Transverse colon (tissue), 4 donors: ENCODE measurements around the gene NHLRC4. TPM values are rescaled to one million over a fixed set of nuclear protein-coding genes. Genes with fewer than 3 reads are reported as not detected.
A peak's percentile ranks its signal among the peaks of the same experiment; 100 is the strongest.

Experiments used
- DNase-seq: peaks from one replicate; pipeline ENCODE4 v3.0.0-alpha.2; 2019
- H3K27ac ChIP-seq, 4 donors: fragments of 200-600 bp; sonication (generic); 2 replicates each; pipeline ENCODE4 v1.5.1; 2016 to 2018; ENCODE audit warnings: inconsistent platforms in 4 of 4
- H3K27me3 ChIP-seq: fragments of 200-600 bp; sonication (generic); 2 replicates; pipeline ENCODE4 v1.5.1; 2017; ENCODE audit warnings: inconsistent platforms
- H3K36me3 ChIP-seq, 4 donors: fragments of 200-600 bp; sonication (generic); 2 replicates each; pipeline ENCODE4 v1.5.1; 2017 to 2019; ENCODE audit warnings: inconsistent platforms in 4 of 4
- H3K4me1 ChIP-seq, 4 donors: fragments of 200-600 bp; sonication (generic); 2 replicates each; pipeline ENCODE4 v1.5.1; 2017 to 2020; ENCODE audit warnings: inconsistent platforms in 4 of 4
- H3K4me3 ChIP-seq, 4 donors: fragments of 200-600 bp; sonication (generic); 1 replicate in 1 of 4; 2 replicates in 3 of 4; pipeline versions ENCODE4 v1.5.1 to v1.6.1; 2017 to 2019; ENCODE audit warnings: inconsistent platforms in 4 of 4
- H3K9me3 ChIP-seq, 2 donors: fragments of 200-600 bp; sonication (generic); 2 replicates each; pipeline ENCODE4 v1.5.1; 2017 to 2019; ENCODE audit warnings: inconsistent platforms in 2 of 2
- EP300 ChIP-seq: sonication (generic); formaldehyde crosslinking; IDR thresholded peaks from one replicate; pipeline ENCODE4 v1.6.1; 2017; ENCODE audit warnings: antibody characterized with exemption, low read depth
- POLR2A ChIP-seq: fragments of 450-650 bp; IDR thresholded peaks from one replicate; pipeline ENCODE4 v1.6.1; 2016; ENCODE audit warnings: antibody characterized with exemption, mild to moderate bottlenecking, moderate library complexity
- POLR2AphosphoS5 ChIP-seq, 3 donors: sonication (generic); formaldehyde crosslinking; IDR thresholded peaks; one replicate each; pipeline ENCODE4 v1.6.1; 2016; ENCODE audit warnings: antibody characterized with exemption in 3 of 3
- WGBS, 2 donors: methylation state at CpG; one replicate each; pipeline ENCODE4 v1.1.5; 2018; ENCODE audit warnings: low coverage in 1 of 2; 5-methylcytosine and 5-hydroxymethylcytosine counted together
- in situ Hi-C, 4 donors: fragments of 200-750 bp; cut with MboI; loops; one replicate each; pipeline versions ENCODE4 v1.15.0 to v1.15.1; 2017; ENCODE audit warnings: low sequenced_read_pairs in 3 of 4, low pct_ligation_motif_present in 1 of 4, low pct_unique_long_range_greater_than_20kb in 1 of 4
- intact Hi-C: fragments of 100-400 bp; cut with DNase I; formaldehyde crosslinking; loops from one replicate; pipeline ENCODE4 v1.15.1; 2023; ENCODE audit warnings: low total_unique reads
- total RNA-seq, 4 donors: library from RNA; depleted of rRNA; stranded (reverse); fragments of >200 nt; gene quantifications; one replicate each; pipeline ENCODE4 v1.1.0, GENCODE V29; 2016
- TF ChIP-seq, protein P1 (sequence below), 5 experiments: fragments of 200-600 bp in 3 of 5; fragments of 450-650 bp in 2 of 5; sonication (generic) in 3 of 5; IDR thresholded peaks; 1 replicate in 2 of 5; 2 replicates in 3 of 5; pipeline ENCODE4 v1.5.1; 2016 to 2017; ENCODE audit warnings: antibody characterized with exemption in 5 of 5, inconsistent platforms in 3 of 5, mild to moderate bottlenecking in 2 of 5, moderate library complexity in 1 of 5

Gene NHLRC4
- total RNA-seq, 4 donors from 2014 or later = 0.55 to 0.75 (median 0.64) TPM; not detected in 1

DNA sequence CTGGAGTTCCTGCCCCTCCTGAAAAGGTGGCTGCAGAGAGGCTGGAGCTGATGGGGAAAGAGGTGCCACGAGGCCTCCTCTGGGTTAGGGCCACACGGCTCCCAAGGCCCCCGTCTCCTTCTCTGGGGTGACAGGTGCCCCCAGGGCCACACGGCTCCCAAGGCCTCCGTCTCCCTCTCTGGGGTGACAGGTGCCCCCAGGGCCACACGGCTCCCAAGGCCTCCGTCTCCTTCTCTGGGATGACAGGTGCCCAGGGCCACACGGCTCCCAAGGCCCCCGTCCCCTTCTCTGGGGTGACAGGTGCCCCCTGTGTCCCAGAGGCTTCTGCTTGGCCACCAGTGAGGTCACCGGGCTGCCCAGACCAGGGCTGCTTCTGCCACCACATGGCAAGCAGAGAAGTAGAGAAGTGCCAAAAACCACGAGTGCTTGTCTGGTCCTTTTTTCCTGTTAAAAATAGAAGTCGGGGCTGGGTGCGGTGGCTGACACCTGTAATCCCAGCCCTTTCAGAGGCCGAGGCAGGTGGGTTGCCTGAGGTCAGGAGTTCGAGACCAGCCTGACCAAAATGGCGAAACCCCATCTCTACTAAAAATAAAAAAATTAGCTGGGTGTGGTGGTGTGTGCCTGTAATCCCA, 35.2 kb upstream of the NHLRC4 start:
- in situ Hi-C loops (no loop called here), intact Hi-C loops (no loop called here)
- WGBS, 2 donors = 91% methylated on average over 13 of the region's 16 CpGs; no CpG with 5 or more reads in 1 of the 2 donors
- DNase-seq = no peak
- Histone ChIP-seq H3K27ac (no peak overlapping the region), H3K4me3 (no peak overlapping the region), H3K27me3 (no peaks in the 10 kb centered on the region), H3K9me3 (no peaks in the 10 kb centered on the region), H3K4me1 (peaks cover 25 to 65% (median 58%) of the 10 kb centered on the region in 4 donors), H3K36me3 (no peaks in the 10 kb centered on the region)
- TF ChIP-seq POLR2AphosphoS5 (IDR thresholded peaks at IDR 0.05) (no peak), POLR2A (no peak), EP300 (no peak)
- TF ChIP-seq, protein P1, sequence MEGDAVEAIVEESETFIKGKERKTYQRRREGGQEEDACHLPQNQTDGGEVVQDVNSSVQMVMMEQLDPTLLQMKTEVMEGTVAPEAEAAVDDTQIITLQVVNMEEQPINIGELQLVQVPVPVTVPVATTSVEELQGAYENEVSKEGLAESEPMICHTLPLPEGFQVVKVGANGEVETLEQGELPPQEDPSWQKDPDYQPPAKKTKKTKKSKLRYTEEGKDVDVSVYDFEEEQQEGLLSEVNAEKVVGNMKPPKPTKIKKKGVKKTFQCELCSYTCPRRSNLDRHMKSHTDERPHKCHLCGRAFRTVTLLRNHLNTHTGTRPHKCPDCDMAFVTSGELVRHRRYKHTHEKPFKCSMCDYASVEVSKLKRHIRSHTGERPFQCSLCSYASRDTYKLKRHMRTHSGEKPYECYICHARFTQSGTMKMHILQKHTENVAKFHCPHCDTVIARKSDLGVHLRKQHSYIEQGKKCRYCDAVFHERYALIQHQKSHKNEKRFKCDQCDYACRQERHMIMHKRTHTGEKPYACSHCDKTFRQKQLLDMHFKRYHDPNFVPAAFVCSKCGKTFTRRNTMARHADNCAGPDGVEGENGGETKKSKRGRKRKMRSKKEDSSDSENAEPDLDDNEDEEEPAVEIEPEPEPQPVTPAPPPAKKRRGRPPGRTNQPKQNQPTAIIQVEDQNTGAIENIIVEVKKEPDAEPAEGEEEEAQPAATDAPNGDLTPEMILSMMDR (IDR thresholded peaks at IDR 0.05) = no peak

DNA sequence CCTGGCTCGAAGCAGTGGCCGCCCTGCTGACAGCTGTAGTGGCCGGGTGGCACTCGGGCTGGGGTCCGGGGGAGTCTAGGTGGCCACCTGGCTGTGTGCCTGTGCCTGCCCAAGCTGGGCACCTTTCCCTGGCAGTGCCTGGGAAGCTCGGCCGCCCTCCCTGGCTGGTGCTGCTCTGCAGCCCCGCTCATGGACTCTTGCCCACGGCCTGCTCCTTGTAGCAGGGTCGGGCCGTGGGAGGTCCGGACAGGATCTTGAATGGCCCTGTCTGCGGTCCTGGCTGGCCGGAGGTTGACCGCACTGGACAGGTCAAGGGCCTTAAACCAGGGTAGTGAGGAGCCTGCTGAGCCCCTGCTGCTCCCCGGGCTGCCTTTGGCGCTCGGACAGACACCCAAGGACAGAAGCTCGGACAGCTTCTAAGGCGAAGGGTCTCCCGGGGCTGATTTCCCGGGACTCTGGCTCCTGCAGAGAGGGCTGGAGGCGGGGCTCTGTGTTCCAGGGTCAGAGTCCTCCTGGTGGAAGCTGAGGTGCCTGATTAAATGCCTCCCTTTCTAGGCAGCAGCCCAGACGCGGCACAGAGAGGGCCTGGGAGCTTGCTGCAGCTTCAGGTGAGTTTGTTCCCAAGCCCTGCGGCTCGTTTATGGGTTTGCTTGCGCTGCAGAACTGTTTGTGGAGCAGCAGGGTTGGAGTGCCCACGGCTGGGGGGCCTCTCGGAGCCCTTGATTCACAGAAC, 33.2 kb upstream of the NHLRC4 start:
- Histone ChIP-seq H3K9me3 (no peaks in the 10 kb centered on the region), H3K27me3 (no peaks in the 10 kb centered on the region), H3K4me3 (peak overlapping the region in 3 of 4 donors; percentile 21 to 49 (median 26)), H3K36me3 (no peaks in the 10 kb centered on the region), H3K4me1 (peaks cover 25 to 62% (median 54%) of the 10 kb centered on the region in 4 donors), H3K27ac (peak overlapping the region; percentile 87 to 94 (median 91))
- intact Hi-C loops (no loop called here), in situ Hi-C loops (no loop called here)
- DNase-seq = peak; percentile 85
- TF ChIP-seq POLR2AphosphoS5 (IDR thresholded peaks at IDR 0.05) (peak; percentile 64 to 79 (median 68)), EP300 (no peak), POLR2A (peak; percentile 84)
- TF ChIP-seq, protein P1 (IDR thresholded peaks at IDR 0.05) = peak in 2 of 5 experiments; percentile 34 to 46
- 64% methylated on average over 22 of the region's 30 CpGs; no CpG with 5 or more reads in 1 of the 2 donors for WGBS, 2 donors

DNA sequence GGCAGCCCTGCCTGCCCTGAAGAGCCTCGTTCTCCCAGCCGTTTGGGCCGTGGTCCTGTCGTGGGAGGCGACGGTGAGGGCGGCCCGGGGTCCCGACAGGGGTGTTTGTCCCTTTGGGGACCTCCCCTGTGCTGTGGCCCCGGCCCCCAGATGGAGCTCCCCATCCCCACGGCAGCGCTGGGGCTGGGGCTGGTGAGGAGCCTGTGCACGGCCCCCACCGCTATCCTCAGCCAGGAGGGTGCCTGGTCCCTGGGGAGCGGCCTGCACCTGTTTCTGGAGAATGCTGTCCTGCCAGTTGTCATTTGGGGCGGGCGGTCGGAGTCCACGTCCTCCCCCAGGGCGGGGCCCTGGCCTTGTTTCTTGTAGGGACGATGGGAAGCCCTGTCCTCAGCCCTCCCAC, 32.7 kb upstream of the NHLRC4 start:
- Histone ChIP-seq H3K36me3 (no peaks in the 10 kb centered on the region), H3K27ac (peak overlapping the region; percentile 87 to 94 (median 91)), H3K4me1 (peaks cover 23 to 58% (median 48%) of the 10 kb centered on the region in 4 donors), H3K9me3 (no peaks in the 10 kb centered on the region), H3K4me3 (peak overlapping the region in 3 of 4 donors; percentile 21 to 49 (median 26)), H3K27me3 (no peaks in the 10 kb centered on the region)
- WGBS, 2 donors = 55% methylated on average over 21 of the region's 21 CpGs; no CpG with 5 or more reads in 1 of the 2 donors
- peak; percentile 87 for DNase-seq
- intact Hi-C loops (no loop called here), in situ Hi-C loops (no loop called here)
- TF ChIP-seq POLR2A = peak; percentile 51
- TF ChIP-seq, protein P1 (IDR thresholded peaks at IDR 0.05) = no peak
- no peak for TF ChIP-seq EP300
- peak; percentile 40 to 61 (median 49) for TF ChIP-seq POLR2AphosphoS5 (IDR thresholded peaks at IDR 0.05)

DNA sequence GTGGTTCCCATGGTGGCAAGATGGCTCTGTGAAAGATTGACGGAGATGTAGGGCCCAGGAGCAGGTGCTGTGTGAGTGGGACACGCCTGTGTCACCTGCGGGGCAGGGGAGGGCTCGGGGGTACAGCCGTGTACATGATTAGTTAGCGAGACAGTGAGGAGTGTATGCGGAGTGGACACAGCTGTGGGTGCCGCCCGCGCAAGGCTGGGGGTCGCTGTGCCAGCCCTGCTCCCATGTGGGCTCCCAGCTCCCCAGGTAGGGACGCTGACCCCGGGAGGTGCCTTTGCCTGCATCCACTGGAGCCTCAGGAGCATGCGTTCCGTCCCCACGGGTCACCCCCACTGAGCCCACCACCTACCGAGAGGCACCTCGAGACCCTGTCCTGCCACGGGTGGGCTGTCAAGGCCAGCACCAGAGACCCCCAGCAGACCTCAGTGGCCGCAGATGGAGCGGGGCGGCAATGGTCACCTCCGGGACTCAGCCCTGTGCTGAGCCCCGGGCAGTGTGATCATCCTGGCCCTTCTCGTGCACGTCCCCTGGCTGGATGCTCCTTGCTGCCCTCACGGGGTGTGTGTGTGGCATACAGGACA, 31.9 kb upstream of the NHLRC4 start:
- DNase-seq = no peak
- TF ChIP-seq POLR2AphosphoS5 (IDR thresholded peaks at IDR 0.05) (peak in 2 of 3 donors; percentile 61 to 72), EP300 (no peak), POLR2A (peak; percentile 64)
- TF ChIP-seq, protein P1 (IDR thresholded peaks at IDR 0.05) = peak in 1 of 5 experiments; percentile 31
- Histone ChIP-seq H3K27ac (peak overlapping the region; percentile 87 to 94 (median 91)), H3K4me1 (peaks cover 14 to 50% (median 40%) of the 10 kb centered on the region in 4 donors), H3K4me3 (peak overlapping the region in 3 of 4 donors; percentile 21 to 49 (median 26)), H3K9me3 (no peaks in the 10 kb centered on the region), H3K36me3 (no peaks in the 10 kb centered on the region), H3K27me3 (no peaks in the 10 kb centered on the region)
- intact Hi-C loops (no loop called here), in situ Hi-C loops (no loop called here)
- 72% methylated on average over 25 of the region's 27 CpGs; no CpG with 5 or more reads in 1 of the 2 donors for WGBS, 2 donors
